SJCRH30 (cell line): ENCODE measurements around the gene IER5L. TPM values are rescaled to one million over a fixed set of nuclear protein-coding genes. Genes with fewer than 3 reads are reported as not detected.
A peak's percentile ranks its signal among the peaks of the same experiment; 100 is the strongest.
"Not testable (repeated sequence)": the region's sequence is repeated elsewhere in the genome, so short reads cannot be mapped to it uniquely, and the experiment has no call there.

Source experiments
- DNase-seq, 2 experiments: peaks; one replicate each; pipeline ENCODE4 v3.0.0-alpha.2; 2015 to 2020
- H3K27ac ChIP-seq: fragments of 250-450 bp; sonication (Bioruptor Pico); 2 replicates; pipeline ENCODE4 v1.5.1; 2020; ENCODE audit warnings: mild to moderate bottlenecking, moderate library complexity
- H3K27me3 ChIP-seq: fragments of 250-450 bp; sonication (Bioruptor Pico); 2 replicates; pipeline ENCODE4 v1.5.1; 2020; ENCODE audit warnings: mild to moderate bottlenecking, moderate library complexity
- H3K36me3 ChIP-seq: fragments of 250-450 bp; sonication (Bioruptor Pico); 2 replicates; pipeline ENCODE4 v1.5.1; 2020; ENCODE audit warnings: mild to moderate bottlenecking, moderate library complexity
- H3K4me1 ChIP-seq: fragments of 250-450 bp; sonication (Bioruptor Pico); 2 replicates; pipeline ENCODE4 v1.5.1; 2020; ENCODE audit warnings: mild to moderate bottlenecking, moderate library complexity
- H3K4me3 ChIP-seq: fragments of 250-450 bp; sonication (Bioruptor Pico); 2 replicates; pipeline ENCODE4 v1.5.1; 2020; ENCODE audit warnings: mild to moderate bottlenecking, moderate library complexity
- H3K9me3 ChIP-seq: fragments of 250-450 bp; sonication (Bioruptor Pico); replicated peaks from 2 replicates; pipeline ENCODE4 v1.5.1; 2020; ENCODE audit warnings: mild to moderate bottlenecking, moderate library complexity
- total RNA-seq: library from RNA; depleted of rRNA; stranded (reverse); fragments of >200 nt; shearing (Covaris generic); gene quantifications from 2 replicates; pipeline ENCODE4 v1.2.3, GENCODE V29; 2014; rRNA removed

Gene IER5L
- total RNA-seq, 1 experiment from 2014 or later, result 2.8 TPM

DNA sequence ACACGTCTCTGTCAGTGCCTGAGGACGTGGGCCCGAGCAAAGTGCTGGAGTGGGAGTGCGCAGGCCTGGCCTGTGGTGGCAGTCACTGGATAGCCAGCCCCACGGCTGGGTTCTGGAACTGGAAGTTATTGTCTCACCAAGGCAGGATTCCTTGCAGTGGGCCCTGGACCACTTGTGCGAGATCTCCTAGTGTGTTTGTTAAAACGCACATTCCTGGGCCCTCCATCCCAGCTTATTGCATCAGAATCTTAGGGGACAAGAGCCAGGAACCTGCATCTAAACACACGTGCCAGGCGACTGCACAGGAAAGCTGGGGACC, 40.0 kb downstream of the IER5L start:
- peaks cover 33% of the 10 kb centered on the region for H3K4me1 ChIP-seq

DNA sequence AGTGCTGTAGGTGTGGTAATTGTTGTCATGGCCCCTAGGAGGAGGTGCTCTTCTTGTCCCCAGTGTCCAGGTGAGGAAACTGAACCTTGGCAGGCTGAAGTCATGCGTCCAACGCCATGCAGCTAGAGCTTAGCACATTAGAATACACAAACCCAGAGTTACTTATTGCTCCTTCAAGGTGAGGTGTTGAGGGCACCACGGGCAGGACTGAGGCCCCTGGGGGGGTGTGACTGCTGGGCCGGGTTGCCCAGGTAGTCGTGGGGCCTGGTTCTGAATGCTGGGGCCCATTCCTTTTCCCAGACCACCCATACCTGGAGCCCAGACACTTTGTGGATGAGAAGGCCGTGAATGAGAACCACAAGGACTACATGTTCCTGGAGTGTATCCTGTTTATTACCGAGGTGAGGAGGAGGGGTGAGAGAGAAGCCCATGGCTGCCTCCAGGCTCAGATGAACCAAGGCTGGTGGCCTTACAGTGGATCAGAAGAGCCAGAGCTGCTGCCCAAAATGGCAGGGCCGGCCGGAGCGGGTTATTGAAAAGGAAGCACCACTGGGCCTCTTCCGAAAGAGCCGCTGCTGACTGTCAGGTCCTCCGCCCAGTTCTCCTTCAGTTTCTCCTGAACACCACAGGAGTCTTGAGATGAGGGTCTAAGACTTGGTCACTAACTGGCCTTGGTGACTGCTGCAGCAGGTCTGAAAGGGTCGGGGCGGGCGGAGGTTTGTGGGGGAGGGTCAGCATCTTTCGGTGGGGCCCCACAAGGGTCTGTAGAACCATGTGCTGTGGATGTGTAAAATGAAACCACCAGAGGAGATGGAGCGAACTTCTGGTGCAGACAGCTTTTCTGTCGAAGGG, 40.5 kb downstream of the IER5L start:
- no peak for DNase-seq
- no peak overlapping the region for H3K4me3 ChIP-seq
- H3K4me1 ChIP-seq, result peaks cover 27% of the 10 kb centered on the region
- no peak overlapping the region for H3K27ac ChIP-seq
- H3K36me3 ChIP-seq, result no peaks in the 10 kb centered on the region; the same call in 1 of the 2 replicates
- no peaks in the 10 kb centered on the region for H3K27me3 ChIP-seq
- no peaks in the 10 kb centered on the region for H3K9me3 ChIP-seq

More for the DNA sequence above, 40.0 kb downstream of the IER5L start:
- Histone ChIP-seq H3K27ac (no peak overlapping the region), H3K27me3 (no peaks in the 10 kb centered on the region), H3K36me3 (no peaks in the 10 kb centered on the region; the same call in 1 of the 2 replicates), H3K9me3 (no peaks in the 10 kb centered on the region), H3K4me3 (no peak overlapping the region)
- DNase-seq, result no peak

DNA sequence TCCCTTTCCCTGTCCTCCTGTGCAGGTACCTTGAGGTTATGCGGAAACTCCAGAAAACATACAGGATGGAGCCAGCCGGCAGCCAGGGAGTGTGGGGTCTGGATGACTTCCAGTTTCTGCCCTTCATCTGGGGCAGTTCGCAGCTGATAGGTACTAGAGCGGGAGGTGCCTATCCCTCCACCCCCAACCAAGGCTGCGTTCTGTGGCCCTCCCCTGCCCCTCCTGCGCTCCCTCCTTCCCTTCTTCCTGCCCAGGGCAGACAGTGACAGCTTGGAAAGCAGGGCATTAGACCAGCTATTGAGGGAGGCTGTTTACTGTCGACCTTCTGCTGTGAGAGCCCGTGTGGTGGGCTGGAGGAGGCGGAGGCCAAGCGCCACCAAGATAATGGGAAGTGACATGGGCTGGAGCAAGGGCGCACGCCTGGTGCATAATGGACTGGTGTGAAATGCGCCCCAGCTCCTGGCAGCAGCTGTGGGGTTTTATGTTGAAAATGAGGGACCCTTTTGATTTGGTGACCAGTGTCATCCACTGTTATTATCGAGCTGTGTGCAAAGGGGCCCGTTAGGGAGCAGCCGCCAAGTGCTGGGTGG, 41.5 kb downstream of the IER5L start:
- no peak for DNase-seq
- Histone ChIP-seq H3K27ac (no peak overlapping the region), H3K36me3 (no peaks in the 10 kb centered on the region; the same call in 1 of the 2 replicates), H3K9me3 (no peaks in the 10 kb centered on the region), H3K27me3 (no peaks in the 10 kb centered on the region), H3K4me1 (peaks cover 18% of the 10 kb centered on the region), H3K4me3 (no peak overlapping the region)

DNA sequence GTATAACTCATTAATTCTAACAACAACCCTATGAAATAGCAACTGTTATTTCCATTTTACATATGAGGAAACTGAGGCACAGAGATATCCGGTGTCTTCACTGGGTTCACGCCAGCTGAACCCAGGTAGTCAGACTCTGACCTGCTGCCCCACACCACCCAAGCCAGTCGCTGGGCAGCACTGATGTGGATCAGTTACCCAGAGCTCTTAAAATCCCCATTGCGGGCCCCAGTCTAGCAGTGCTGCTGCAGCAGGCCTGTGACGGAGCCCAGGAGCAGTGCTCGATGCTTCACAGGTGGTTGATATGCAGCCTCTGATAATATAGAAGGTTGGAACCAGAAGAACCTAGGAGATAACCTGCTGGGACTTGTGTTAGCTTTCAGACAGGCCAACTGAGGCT, 42.6 kb downstream of the IER5L start:
- Histone ChIP-seq H3K27ac (no peak overlapping the region), H3K4me3 (no peak overlapping the region), H3K36me3 (peaks cover 5% of the 10 kb centered on the region), H3K9me3 (no peaks in the 10 kb centered on the region), H3K4me1 (peaks cover 9% of the 10 kb centered on the region), H3K27me3 (no peaks in the 10 kb centered on the region)
- DNase-seq, result no peak

DNA sequence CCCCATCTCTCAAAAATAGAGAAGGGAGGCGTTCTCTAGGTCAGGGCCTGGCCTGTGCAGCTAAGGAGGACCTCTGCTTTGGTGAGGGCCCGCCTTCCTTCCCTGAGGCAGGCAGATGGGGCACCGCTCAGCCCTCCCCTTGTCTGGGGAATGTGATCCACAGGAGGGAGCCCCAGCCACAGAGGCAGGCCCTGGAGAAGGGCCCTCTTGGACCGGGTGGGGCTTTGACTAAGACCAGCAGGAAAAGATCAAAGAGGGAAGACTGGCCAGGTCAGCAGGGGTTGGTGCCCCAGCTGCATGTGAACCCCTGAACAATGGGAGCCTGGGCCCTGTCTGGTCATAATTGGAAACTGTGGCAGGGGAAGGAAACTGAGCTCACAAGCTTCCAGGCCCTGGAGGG, 45.0 kb downstream of the IER5L start:
- H3K27ac ChIP-seq, result no peak overlapping the region
- no peak for DNase-seq
- no peak overlapping the region for H3K4me3 ChIP-seq
- no peaks in the 10 kb centered on the region for H3K9me3 ChIP-seq
- no peaks in the 10 kb centered on the region for H3K27me3 ChIP-seq
- no peaks in the 10 kb centered on the region for H3K4me1 ChIP-seq
- H3K36me3 ChIP-seq, result peaks cover 6% of the 10 kb centered on the region

DNA sequence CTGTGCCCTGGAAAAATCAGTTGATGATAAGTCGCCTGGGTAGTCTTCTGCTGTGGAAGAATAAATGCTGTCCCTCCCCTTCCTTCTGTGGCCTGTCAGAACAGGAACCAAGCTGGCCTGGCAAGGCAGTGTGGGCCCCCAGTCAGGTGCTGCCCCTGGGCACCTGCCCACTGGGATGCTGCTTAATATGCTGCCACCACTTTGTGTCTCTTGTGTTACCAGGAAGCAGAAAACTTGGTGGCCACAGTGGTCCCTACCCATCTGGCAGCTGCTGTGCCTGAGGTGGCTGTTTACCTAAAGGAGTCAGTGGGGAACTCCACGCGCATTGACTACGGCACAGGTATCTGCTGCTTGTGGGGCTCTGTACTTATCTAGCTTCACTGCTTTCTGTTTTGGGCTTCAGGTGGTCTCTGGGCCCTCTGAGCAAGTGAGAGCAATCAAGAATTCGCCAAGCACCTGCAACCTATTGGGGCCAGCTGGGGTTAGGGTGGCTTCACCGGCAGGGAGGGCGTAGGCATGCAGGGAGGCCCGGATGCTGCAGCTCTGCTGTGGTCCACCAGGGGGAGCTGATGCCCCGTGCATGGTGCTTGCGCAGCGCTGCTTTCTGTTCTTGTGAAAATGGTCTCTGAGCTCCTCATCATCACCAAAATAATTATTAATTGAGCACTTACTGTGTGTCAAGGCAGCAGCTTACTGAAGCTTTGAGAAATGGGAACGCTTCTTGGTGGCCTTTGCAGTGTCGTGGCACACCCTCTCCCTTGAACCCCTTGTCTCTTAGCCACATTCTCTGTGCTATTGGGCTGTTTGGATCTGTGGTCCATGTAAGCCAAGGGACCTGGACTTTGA, 46.5 kb downstream of the IER5L start:
- Histone ChIP-seq H3K27me3 (no peaks in the 10 kb centered on the region), H3K36me3 (peaks cover 8% of the 10 kb centered on the region), H3K4me3 (no peak overlapping the region), H3K27ac (no peak overlapping the region), H3K9me3 (no peaks in the 10 kb centered on the region), H3K4me1 (no peaks in the 10 kb centered on the region)
- DNase-seq, result peak; percentile 68 to 79

DNA sequence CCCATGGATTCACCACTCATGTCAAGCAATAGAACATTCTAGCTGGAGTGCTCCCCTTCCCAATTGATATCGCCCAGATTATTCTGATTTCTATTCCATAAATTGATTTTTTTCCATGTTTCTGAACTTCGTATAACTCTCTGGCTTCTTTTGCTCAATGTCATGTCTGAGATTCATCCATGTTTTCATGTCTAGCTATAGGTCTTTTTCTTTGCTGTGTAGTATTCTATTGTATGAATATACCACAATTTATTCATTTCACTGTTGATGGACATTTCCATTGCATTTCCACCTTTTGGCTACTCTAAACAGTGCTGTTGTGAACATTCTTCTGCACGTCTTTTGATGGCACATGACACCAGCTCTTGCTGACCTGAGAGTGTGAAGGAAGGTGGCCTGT, 47.3 kb downstream of the IER5L start:
- no peaks in the 10 kb centered on the region for H3K27me3 ChIP-seq
- DNase-seq, result no peak
- H3K9me3 ChIP-seq, result no peaks in the 10 kb centered on the region
- no peaks in the 10 kb centered on the region for H3K4me1 ChIP-seq
- H3K36me3 ChIP-seq, result peaks cover 9% of the 10 kb centered on the region
- no peak overlapping the region for H3K27ac ChIP-seq
- H3K4me3 ChIP-seq, result no peak overlapping the region

DNA sequence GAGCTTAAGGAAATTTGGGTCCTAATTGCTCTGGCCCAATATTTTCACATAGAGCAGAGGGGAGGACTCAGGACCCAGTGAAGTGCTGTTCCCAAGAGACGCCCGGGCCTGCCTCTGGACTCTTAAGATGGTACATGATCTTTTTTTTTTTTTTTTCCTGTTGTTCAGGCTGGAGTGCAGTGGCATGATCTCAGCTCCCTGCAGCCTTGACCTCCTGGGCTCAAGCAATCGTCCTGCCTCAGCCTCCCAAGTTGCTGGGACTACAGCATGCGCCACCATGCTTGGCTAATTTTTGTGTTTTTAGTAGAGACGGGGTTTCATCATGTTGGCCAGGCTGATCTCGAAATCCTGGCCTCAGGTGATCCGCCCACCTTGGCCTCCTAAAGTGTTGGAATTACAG, 47.8 kb downstream of the IER5L start:
- not testable (repeated sequence) for H3K4me3 ChIP-seq, H3K27ac ChIP-seq, H3K4me1 ChIP-seq, H3K9me3 ChIP-seq, H3K27me3 ChIP-seq, DNase-seq
- H3K36me3 ChIP-seq, result peaks cover 11% of the 10 kb centered on the region

DNA sequence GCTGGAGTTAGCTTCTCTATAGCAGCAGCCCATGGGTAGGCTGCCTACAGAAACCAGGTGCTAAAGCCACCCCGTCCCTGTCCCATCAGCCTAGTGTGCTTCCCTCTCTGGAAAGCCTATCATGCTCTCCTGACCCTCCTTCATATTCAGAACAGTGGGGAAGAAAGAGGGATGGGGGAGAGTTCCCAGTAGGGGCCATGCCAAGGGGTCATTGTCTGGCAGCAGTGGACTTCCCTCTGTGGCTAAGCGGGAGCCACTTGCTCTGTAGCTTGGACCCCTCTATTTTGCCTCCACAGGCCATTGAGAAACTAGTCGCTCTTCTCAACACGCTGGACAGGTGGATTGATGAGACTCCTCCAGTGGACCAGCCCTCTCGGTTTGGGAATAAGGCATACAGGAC, 49.4 kb downstream of the IER5L start:
- H3K27ac ChIP-seq, result no peak overlapping the region
- peaks cover 11% of the 10 kb centered on the region for H3K36me3 ChIP-seq

DNA sequence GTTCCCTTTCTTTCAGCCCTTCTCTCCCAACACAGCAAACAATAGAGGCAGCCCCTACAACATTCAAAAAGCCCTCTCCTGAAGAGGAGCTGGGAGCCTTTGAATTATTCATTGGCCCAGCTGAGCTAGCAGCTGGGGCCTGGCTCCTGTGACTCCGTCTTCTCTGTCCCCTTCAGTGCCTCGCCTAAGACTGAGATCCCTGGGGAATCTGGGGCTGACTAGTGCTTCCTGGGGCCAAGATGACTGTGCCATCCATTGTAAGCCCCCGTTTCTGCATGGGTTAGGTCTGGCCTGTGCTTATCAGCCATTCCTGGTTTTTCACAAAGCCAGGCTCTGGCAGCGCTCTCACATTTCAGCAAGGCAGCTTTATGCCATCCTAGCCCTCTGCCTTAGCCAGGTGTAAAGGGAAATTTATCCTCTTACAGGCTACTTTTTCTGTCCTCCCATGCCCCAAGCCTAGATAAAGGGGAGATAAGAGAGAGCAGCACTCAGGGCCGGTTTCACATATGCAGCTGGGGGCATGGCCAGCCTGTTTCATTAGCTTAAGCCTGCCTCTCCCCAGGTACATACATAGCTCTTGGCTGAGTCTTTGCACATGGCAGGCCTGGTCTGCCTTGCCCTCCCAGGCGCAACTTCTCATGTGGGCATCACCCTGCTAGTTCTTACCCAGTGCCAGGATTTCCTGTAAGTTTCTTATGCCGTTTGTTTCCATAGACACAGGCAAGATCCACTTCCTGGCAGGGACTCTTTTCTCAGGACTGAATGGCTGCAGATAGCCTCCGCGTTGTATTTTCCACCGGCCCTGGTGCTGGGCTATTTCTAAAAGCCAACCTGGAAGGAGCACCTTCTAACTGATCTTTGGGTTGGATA, 51.1 kb downstream of the IER5L start:
- Histone ChIP-seq H3K4me1 (no peaks in the 10 kb centered on the region), H3K36me3 (peaks cover 11% of the 10 kb centered on the region), H3K27me3 (no peaks in the 10 kb centered on the region), H3K4me3 (no peak overlapping the region), H3K9me3 (no peaks in the 10 kb centered on the region), H3K27ac (no peak overlapping the region)
- DNase-seq, result peak in 1 of 2 experiments; percentile 54

More for the DNA sequence above, 49.4 kb downstream of the IER5L start:
- no peaks in the 10 kb centered on the region for H3K27me3 ChIP-seq
- H3K4me3 ChIP-seq, result no peak overlapping the region
- H3K4me1 ChIP-seq, result no peaks in the 10 kb centered on the region
- H3K9me3 ChIP-seq, result no peaks in the 10 kb centered on the region
- no peak for DNase-seq

Other genes with a start within 250 kb of the IER5L start
- 21.9 and 24.9 TPM in 2 replicates for gene DOLK, start 230.7 kb downstream of the IER5L start, total RNA-seq
- 132 and 136 TPM in 2 replicates for gene NUP188, start 230.6 kb downstream of the IER5L start, total RNA-seq
- gene SH3GLB2, start 149.9 kb downstream of the IER5L start, total RNA-seq, result 21.1 and 26.7 TPM in 2 replicates
- gene MIGA2, start 141.6 kb downstream of the IER5L start, total RNA-seq, result 28.9 and 32.5 TPM in 2 replicates
- gene DOLPP1, start 97.2 kb downstream of the IER5L start, total RNA-seq, result 39.0 and 42.7 TPM in 2 replicates
- 13.9 and 15.2 TPM in 2 replicates for gene CRAT, start 67.5 kb downstream of the IER5L start, total RNA-seq
- gene PTPA, start 66.8 kb downstream of the IER5L start, total RNA-seq, result 79.7 and 81.8 TPM in 2 replicates